Nucleus accumbens (tissue), 56 donors: ENCODE results near the gene TBC1D22A.
A peak's percentile ranks its signal among the peaks of the same experiment; 100 is the strongest.

ENCODE experiments used
- DNase-seq, 56 donors: peaks; one replicate each; lab custom pipeline; 2025; lab: John Stamatoyannopoulos, UW

Gene TBC1D22A

GRCh38 chr22:46737105-46737975 is 25.1 kb upstream of the TBC1D22A start:
- DNase-seq = peak in 20 of 56 donors; percentile 17 to 60 (median 38)

GRCh38 chr22:46737976-46738646 is 24.3 kb upstream of the TBC1D22A start, which contains the start of gene CERK:
CERK (minus strand) TSS chr22:46738252; CDS start chr22:46738148, 104 bp downstream.
- DNase-seq = peak in 53 of 56 donors; percentile 18 to 84 (median 67)

- DNase-seq = peak in 3 of 56 donors; percentile 44 to 57 (median 52)
Observed at GRCh38 chr22:46738647-46739093, 23.8 kb upstream of the TBC1D22A start.

DNA sequence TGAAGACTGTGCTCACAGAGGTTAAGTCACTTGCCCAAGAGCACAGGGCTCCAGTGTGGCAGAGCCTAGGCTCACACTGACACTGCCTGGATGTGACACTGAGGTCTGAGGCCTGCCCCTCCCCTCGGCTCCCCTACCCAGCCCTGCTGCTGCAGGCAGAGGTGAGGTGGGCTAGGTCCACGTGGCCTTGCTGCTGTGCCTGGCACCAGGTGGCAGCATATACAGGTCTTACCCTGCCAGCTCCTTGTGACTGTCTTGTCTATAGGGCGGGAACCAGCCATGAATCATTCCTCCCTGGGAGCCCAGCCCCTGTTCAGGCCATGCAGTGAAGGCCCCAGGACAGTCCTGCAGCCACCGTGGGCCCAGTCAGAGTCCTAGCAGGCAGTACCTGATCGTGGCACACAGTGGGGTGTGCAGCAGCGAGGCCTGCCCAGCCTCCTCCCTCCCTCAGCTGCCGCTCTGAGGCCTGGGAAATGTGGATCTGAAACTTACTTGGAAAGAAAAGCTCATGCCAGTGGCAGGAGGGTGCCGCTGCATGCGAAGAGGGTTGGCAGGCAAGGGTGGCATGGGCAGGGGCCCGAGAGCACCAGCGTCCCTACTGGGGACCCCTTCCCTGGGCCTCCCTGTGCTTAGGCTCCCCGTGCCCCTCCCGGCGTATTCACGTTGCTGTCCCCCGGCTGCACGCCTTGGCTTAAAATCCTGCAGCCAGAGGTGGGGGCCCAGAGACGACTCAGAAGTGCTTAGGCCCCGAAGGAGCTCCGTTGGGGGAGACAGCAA is 23.2 kb upstream of the TBC1D22A start:
- peak in 28 of 56 donors; percentile 20 to 75 (median 43) for DNase-seq

DNA sequence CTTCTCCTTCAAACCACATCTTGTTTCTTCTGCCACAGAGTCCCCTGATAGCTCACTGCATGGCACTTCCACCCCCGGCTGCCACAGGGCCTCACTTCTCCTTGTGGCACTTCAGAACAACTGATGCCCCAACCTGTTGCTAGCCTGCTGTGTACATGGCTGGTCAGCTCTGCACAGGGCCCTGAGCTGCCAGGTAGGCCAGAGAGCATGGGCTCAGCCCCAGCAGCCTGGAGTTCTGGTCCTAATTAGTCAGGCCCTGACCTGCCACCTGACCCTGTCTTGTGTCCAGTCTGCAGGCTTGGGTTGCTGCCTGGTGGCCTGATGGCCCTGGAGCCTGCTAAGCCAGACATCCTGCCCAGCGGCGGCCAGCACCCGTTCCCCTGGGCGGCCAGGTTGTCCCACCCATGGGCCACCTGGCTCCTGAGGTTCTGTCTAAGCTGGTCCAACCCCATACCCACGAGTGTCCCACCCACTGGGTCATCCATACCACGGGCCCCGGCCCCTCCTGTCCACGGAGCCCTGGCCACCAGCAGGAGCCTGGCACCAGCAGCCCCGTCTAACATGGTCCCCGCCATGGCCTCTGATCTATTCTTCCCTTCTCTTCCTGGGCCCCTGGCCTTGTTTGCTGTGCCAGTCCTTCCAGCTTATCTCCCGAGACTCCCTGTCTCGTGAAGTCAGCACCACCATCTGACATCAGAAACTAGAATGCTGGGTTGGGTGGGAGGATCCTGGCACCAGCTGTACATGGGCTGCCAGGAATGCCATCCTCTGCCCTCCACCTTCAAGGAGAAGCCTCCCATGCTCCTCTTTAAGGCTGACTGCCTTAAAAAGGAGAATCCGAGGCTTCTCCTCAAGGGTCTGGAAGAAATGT is 21.3 kb upstream of the TBC1D22A start:
- DNase-seq = no peak

GRCh38 chr22:46741974-46742519 is 20.4 kb upstream of the TBC1D22A start:
- DNase-seq = no peak

DNA sequence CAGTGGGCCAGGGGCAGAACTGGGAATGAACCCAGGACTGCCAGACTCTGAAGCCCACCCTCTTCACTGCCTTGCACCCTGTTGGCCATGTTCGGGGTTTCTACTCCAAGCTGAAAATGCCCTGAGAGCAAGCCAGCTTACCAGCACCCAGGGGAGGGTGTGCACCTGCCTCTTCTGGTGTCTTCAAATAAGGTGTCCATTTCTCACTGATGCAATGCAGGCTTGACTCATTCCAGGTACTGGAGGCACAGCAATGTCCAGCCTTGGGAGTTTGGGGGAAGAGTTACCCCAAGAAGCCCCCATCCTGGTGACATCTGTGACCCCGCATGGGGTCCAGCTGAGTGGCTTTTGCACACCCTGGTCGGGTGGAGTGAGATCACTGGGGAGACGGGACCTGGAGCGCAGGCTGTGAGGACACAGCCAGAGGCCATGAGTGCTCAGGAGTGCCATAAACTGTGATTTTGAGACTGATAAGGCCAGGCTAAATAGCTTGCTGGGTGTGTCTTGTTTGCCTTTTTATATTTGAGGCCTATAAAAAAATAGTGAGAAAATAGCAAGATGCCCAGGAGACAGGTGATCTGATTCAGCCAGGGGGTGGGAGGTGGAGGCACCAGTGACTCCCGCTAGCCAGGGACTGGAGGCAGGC is 19.8 kb upstream of the TBC1D22A start:
- DNase-seq = no peak

- no peak for DNase-seq
Observed at GRCh38 chr22:46744581-46744980, 17.9 kb upstream of the TBC1D22A start.

- DNase-seq = no peak
Observed at GRCh38 chr22:46746192-46746591, 16.3 kb upstream of the TBC1D22A start.

DNA sequence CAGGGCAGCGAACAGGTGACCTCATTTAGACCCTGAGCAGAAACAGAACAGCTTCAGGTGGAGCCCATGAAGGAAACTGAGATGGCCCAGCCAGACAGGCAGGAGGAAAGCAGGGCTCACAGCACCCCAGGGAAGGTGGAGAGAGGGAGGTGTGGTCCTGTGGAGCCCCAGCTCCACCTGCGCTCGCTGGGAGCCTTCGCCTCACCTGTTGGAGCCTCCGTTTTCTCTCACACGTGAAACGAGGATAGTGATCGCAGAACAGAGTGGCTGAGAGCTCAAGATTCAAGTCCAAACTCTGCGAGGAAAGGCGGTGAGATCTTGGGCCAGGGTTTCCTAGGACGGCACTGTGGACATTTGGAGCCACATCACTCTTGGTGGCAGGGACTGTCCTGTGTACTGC is 15.8 kb upstream of the TBC1D22A start:
- no peak for DNase-seq

DNA sequence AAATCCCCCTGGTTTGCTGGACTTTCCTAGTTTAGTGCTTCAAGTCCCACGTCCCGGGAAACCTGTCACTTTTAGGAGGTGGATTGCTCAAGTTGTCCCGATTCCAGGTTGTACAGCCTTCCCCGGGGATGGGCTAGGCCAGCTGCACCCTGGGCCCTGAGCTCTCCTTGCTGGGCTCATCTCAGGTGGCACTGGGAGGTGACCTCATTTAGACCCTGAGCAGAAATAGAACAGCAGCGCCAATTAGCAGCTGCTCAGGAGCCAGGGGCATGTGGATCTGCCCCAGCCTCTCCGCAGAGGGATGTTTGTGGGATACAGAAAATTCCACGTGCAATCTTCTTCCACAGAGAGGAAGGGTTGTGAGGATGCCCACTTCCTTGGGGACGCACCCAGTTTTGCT is 14.8 kb upstream of the TBC1D22A start:
- DNase-seq = no peak

DNA sequence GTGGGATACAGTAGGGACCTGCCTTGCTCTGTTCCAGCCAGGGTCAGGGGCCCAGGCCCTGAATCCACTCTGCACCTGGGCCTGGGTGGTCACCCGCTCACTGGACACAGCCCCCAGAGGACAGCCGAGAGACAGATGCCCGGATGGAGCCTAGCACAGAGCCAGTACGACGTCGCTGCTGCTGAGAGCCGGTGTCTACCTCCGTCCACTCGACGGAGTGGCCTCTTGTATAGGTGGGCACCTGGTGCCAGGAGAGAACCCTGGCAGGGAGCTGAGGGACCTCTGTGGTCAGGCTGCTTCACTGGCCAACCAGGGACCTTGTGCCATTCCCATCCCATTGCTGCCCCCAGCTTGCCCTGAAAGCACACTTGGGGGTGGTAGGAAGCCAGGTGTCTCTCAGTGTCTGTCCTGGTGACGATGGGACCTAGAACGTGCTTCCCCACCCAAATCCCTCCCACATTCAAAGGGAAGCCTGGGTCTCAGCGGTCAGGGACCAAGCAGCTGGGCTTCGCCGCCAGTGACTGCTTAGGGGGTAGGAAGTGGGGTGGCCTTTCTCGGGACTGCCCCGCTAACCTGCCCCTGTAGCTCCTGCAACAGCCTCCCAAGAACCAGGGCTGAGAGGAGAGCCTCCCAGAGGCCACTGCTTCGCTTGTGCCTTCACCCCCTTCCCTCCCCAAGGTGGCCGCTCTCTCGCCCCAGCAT is 14.1 kb upstream of the TBC1D22A start:
- DNase-seq = no peak

DNA sequence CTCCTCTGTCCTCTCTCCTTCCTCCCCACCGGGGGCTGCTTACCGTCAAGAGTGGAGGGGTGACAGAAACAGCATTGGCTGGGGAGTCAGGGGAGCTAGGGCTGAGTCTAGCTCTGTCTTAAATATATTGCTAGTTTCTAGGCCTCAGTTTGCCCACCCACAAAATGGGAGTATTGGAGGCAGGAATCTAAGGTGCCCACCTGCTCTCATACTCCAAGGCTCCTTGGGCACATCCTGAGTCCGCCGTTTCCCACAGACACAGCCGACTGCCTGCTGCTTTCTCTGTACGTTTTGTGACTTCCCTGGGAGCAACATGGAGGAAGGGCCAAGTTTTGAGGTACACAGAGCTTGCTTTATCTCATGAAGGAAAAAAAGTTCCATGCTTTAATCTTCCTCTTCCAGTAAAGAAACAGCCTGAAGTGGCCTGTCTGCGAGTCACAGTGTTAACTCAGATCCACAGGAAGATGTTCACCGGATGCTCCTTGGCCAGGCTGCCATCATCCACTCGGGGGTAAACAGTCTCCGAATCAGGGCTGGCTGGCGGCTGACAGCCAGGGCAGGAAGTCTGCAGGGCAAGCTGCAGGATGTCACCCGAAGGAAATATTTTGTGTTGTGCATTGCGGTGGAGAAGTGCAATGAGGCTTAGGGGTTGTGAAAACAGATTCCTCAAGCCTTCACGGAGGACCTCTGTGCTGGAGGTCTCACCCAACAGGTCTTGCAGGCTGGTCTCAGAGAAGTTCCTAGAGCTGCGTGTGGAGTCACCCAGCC is 13.4 kb upstream of the TBC1D22A start:
- no peak for DNase-seq

GRCh38 chr22:46749682-46750529 is 12.5 kb upstream of the TBC1D22A start:
- DNase-seq = no peak

GRCh38 chr22:46750530-46750800 is 12.0 kb upstream of the TBC1D22A start:
- DNase-seq = no peak

GRCh38 chr22:46750863-46751443 is 11.5 kb upstream of the TBC1D22A start:
- DNase-seq = no peak
